HG03135 (cell line): ENCODE results near the gene ABCC9.

ENCODE experiments used
- ATAC-seq: cut with Tn5 transposase; IDR thresholded peaks from one replicate; pipeline ENCODE4 v1.9.1; 2021; ENCODE audit warnings: mild to moderate bottlenecking, moderate library complexity; ENCODE audit not compliant: unreplicated experiment

ABCC9 gene

DNA sequence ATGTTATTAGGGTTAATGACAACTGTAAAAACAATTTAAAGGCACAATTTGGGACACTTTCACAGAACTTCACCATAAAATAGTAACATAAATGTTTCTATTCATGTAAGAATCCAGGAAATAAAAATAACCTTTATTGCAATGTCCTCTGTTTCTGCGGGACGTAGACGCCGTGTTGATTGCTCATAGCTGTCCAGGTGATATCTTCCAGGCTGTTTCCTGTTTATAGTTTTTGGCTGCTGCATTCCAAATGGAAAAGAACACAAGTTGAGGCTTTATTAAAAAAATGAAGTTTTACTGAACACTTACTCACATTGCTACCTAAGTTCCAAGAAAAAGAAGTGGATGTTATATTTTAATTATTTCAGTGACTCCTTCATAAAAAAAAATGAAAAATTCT lies 58.6 kb downstream of the ABCC9 start:
- no peak for ATAC-seq

DNA sequence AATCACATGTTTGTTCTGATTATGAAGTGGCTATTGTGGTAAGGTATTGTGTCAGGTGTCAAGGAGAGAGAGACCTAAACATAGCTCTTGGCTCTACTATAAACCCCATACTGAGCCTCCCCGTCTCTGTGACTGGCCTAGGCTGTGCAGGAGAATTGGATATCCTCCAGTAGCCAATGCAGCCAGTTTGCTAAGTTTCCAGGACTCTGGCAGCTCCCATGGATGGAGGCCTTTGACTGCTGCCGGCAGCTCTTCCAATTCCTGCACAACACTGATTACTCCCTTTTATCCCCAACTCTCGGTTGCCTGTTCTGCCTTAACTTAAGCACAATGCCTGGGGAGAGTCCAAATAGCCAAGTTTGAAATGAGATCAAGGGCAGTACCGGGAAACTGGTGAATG lies 59.3 kb downstream of the ABCC9 start:
- ATAC-seq = no peak

DNA sequence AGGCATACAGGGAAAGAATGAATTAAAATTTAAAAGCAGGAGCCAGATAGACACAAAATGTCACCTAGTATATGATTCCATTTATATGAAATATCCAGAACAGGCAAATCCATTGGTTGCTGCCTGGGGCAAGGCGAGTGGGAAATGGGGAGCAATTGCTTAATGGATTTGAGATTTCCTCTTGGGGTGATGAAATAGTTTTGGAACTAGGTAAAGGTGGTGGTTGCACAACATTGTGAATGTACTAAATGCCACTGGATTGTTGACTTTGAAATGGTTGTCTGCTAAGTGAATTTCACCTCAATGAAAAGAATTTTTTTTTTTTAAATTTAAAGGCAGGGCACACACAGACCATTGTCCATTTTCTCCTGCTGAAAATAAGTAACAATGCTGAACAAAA lies 61.9 kb downstream of the ABCC9 start:
- ATAC-seq = no peak

GRCh38 chr12:21877293-21877982 lies 63.8 kb downstream of the ABCC9 start:
- ATAC-seq = no peak

DNA sequence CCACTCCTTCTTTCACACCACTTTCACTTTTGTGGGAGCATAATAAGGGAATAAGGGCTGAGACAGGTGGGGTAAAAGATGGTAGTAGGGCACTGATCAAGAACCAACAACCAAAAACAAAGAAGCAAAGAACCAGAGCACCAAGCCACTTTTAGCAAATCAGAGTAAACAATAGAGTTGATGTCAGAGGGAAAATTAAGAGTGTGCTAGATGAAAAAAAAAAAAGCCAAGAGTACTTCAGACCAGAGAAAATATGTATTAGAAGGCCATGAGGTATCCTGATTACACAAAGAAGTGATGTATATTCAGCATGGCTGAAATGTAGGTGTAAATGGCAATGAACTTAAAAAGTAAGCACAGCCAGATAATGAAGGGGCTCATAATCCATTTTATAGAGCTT lies 75.4 kb downstream of the ABCC9 start:
- no peak for ATAC-seq

DNA sequence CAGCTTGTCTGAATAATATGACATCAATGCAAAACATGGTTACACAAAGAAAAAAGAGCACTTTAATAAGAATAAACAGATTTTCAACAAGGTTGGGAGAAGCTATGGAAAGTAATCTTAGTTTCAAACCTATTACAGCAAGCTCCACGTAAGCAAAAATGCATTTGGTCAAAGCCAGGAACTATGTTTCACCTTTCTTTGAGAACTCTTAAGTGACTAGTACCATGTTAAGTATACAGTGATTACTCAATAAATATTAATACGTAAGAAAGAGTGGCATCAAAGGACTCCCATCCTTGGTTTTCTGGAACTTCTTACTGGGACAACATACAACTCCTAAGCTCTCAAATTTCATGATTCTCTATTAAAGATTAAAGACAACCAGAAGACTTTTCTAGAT lies 80.7 kb downstream of the ABCC9 start:
- ATAC-seq = no peak

DNA sequence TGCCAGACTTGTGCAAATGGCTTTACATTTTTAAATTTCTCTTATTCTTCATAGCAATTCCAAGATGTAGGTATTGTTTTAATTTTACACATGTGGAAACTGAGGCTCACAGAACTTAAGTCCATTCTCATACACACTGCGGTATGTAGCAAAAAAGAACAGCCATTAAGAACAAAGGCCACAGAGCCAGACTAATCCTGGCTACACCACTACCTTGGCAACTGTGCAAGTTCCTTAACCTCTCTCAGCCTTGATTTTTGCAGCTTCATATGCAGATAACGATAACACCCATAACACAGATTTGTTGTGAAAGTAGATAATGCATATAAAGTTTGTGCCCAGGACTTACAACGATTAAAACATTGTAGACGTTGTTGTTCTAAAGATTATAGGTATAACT lies 81.1 kb downstream of the ABCC9 start:
- ATAC-seq = no peak

DNA sequence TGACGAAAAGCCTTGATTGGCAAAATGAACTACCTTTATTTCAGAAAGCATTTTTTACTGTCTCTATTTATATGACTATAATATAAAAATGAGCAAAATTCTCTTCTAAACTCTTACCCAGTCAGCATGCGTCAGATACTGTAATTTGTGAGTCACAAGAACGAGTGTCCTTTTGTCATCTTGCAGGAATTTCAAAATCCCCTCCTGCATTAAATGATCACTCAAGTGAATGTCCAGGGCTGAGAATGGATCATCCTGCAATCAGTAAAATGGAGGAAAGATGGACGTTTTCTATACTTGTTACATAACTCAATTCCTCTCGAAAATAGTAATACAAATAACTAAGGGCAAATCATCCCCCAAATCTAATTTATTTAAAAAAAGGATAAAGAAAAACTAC lies 89.0 kb downstream of the ABCC9 start:
- ATAC-seq = no peak

DNA sequence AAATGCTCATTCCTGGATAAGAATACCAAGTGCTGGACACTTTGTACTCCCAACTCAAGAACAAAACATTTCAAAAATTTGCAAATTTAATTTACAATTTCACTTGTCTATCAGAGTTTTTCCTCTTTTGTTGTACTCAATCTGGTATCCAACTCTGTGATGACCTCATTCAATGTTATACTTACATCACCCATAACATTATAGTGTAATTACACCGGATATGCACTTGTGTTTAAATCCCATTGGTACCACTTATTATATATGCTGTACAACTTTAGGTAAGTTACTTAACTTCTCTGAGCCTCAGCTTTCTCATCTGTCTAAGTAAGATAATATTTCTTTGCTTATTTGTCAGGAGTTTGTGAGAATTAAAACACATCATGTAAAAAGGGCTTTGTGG lies 90.1 kb downstream of the ABCC9 start:
- ATAC-seq = no peak

- no peak for ATAC-seq
These were observed 90.8 kb downstream of the ABCC9 start for GRCh38 chr12:21850419-21850818.

DNA sequence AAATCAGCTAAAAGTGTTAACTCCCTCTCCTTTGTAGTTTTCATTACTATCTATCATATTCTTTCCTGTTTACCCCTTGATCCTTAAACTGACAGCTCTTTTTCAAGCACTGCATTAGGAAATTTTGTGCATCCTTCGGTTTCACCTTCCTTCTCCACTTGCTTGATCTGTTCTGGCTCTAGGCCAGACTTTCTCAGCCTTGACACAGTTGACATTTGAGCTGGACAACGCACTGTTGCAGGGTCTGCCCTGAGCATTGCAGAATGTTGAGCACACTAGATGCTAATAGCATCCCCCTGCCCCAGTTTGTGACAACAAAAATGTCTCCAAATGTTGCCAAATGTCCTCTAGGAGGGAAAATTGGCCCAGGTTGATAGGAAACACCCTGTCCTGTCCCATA lies 91.3 kb downstream of the ABCC9 start:
- no peak for ATAC-seq

GRCh38 chr12:21848192-21848591 lies 93.0 kb downstream of the ABCC9 start:
- ATAC-seq = no peak

- no peak for ATAC-seq
These were observed 97.4 kb downstream of the ABCC9 start for GRCh38 chr12:21843795-21844194.

GRCh38 chr12:21839776-21840175 lies 101.5 kb downstream of the ABCC9 start:
- ATAC-seq = no peak

- no peak for ATAC-seq
These were observed 103.4 kb downstream of the ABCC9 start for GRCh38 chr12:21837847-21838246.

DNA sequence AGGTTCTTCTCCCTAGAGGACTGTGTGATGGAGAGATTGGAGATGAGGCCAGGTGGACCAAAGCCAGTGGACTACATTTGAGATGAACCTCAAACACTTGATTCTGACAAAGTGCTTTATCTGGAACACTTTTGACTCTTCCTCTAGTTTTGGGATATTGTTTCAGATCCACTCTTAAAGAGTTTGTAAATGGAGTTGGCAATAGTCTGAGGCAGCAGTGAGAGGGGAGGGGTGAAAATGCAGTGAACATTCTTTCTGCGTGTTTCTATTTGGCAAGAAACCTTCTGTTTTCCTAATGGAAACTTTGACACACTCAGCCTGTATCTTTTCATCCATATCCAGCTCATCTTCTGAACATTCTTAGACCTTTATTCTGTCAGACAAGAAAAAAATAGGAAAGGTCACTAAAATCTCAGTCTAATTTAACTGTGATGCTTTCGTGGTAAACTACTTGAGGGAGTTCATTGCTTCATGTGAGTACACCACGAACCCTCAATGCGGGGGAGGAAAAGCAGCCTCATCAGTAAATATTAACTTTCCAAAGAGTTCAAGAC lies 109.4 kb downstream of the ABCC9 start:
- ATAC-seq = no peak

DNA sequence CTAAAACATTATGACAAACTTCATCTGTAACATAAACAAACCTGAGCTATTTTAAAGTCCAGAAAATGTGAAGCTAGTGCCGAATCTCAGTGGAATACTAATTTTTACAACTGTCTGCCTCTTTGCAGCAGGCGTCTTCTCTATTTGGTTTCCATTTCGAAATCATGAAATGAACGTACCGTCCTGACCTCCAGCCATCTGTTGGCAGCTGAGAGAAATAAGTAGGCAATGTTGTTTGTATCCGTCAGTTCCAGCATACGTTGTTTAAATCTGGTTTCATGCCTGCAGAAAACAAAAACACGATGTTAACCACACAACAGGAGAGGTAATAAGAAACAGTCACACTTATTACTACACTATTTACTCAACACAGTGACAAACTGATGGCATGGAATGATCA lies 112.4 kb downstream of the ABCC9 start:
- no peak for ATAC-seq

- no peak for ATAC-seq
These were observed 113.0 kb downstream of the ABCC9 start for GRCh38 chr12:21828136-21828775.

DNA sequence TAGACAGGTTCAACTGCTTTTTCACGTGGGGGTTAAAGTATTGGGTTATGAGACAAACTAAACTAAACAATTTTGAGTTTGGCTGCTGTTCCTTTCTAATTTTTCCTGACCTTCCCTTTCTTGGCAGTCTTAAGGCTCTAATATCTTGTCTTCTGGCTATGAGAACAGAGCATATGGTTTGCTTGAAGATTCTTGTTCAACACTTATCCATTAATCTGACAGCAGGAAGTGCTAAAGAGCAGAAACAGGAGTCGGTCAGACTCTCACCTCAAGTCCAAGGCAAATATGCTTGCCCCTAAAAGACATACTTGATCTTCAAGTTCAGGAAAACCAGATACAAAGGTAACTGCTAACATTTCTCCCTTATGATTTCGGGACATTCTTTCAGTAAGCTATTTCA lies 114.1 kb downstream of the ABCC9 start:
- no peak for ATAC-seq

- ATAC-seq = no peak
These were observed 114.7 kb downstream of the ABCC9 start for GRCh38 chr12:21826618-21826910.

GRCh38 chr12:21825886-21826617 lies 115.2 kb downstream of the ABCC9 start:
- ATAC-seq = no peak

GRCh38 chr12:21823581-21823980 lies 117.6 kb downstream of the ABCC9 start:
- no peak for ATAC-seq
